H9 (cell line): Measurements from ENCODE around the gene ATP13A2. TPM values are rescaled to one million over a fixed set of nuclear protein-coding genes. Genes with fewer than 3 reads are reported as not detected.

Experiments used
- DNase-seq: peaks from one replicate; pipeline ENCODE4 v3.0.0-alpha.2; 2017
- H2AFZ ChIP-seq: one replicate; pipeline ENCODE4 v1.6.1; 2013; ENCODE audit warnings: mild to moderate bottlenecking, low read length, control low read depth, moderate library complexity
- H2AK5ac ChIP-seq: 2 replicates; pipeline ENCODE4 v1.6.1; 2013; ENCODE audit warnings: low read length, control low read depth, mixed read lengths; ENCODE audit not compliant: insufficient read length
- H2BK120ac ChIP-seq: one replicate; pipeline ENCODE4 v1.6.1; 2013; ENCODE audit warnings: low read depth, mild to moderate bottlenecking, low read length, control low read depth, inconsistent platforms; ENCODE audit not compliant: poor library complexity, severe bottlenecking
- H2BK12ac ChIP-seq: 2 replicates; pipeline ENCODE4 v1.6.1; 2013; ENCODE audit warnings: low read length, control low read depth, mixed read lengths, low read depth; ENCODE audit not compliant: insufficient read length
- H2BK15ac ChIP-seq: 2 replicates; pipeline ENCODE4 v1.6.1; 2013; ENCODE audit warnings: low read depth, low read length, control low read depth
- H2BK20ac ChIP-seq: one replicate; pipeline ENCODE4 v1.6.1; 2013; ENCODE audit warnings: low read depth, mild to moderate bottlenecking, low read length, control low read depth, inconsistent platforms; ENCODE audit not compliant: poor library complexity, severe bottlenecking
- H2BK5ac ChIP-seq: 2 replicates; pipeline ENCODE4 v1.6.1; 2013; ENCODE audit warnings: low read length, control low read depth, mixed read lengths; ENCODE audit not compliant: insufficient read length
- H3K14ac ChIP-seq: 2 replicates; pipeline ENCODE4 v1.6.1; 2013; ENCODE audit warnings: low read length, control low read depth; ENCODE audit not compliant: insufficient read depth
- H3K18ac ChIP-seq: 2 replicates; pipeline ENCODE4 v1.6.1; 2013; ENCODE audit warnings: low read depth, mild to moderate bottlenecking, mixed read lengths, low read length, control low read depth; ENCODE audit not compliant: insufficient read length
- H3K23ac ChIP-seq: 2 replicates; pipeline ENCODE4 v1.6.1; 2013; ENCODE audit warnings: low read length, control low read depth, mixed read lengths, low read depth; ENCODE audit not compliant: insufficient read length
- H3K23me2 ChIP-seq: 2 replicates; pipeline ENCODE4 v1.6.1; 2013; ENCODE audit warnings: low read depth, mild to moderate bottlenecking, mixed read lengths, low read length, control low read depth; ENCODE audit not compliant: insufficient read length, poor library complexity, severe bottlenecking
- H3K27ac ChIP-seq: 2 replicates; pipeline ENCODE4 v1.5.1; 2013; ENCODE audit warnings: low read length, control low read depth, mixed read lengths, low read depth; ENCODE audit not compliant: insufficient read length
- H3K27me3 ChIP-seq: 2 replicates; pipeline ENCODE4 v1.6.1; 2013; ENCODE audit warnings: low read length, control low read depth, inconsistent platforms; ENCODE audit not compliant: insufficient read depth
- H3K4ac ChIP-seq: 2 replicates; pipeline ENCODE4 v1.6.1; 2013; ENCODE audit warnings: low read depth, mild to moderate bottlenecking, control low read depth, inconsistent platforms, low read length, moderate library complexity
- H3K4me1 ChIP-seq: 2 replicates; pipeline ENCODE4 v1.6.1; 2013; ENCODE audit warnings: low read length, control low read depth, inconsistent platforms; ENCODE audit not compliant: insufficient read depth
- H3K4me2 ChIP-seq: 2 replicates; pipeline ENCODE4 v1.6.1; 2013; ENCODE audit warnings: low read length, control low read depth, mixed read lengths; ENCODE audit not compliant: insufficient read length, insufficient read depth
- H3K56ac ChIP-seq: 2 replicates; pipeline ENCODE4 v1.6.1; 2013; ENCODE audit warnings: low read depth, mild to moderate bottlenecking, mixed read lengths, low read length, control low read depth; ENCODE audit not compliant: insufficient read length
- H3K79me1 ChIP-seq: 2 replicates; pipeline ENCODE4 v1.6.1; 2013; ENCODE audit warnings: low read depth, mild to moderate bottlenecking, moderate library complexity, low read length, control low read depth, inconsistent platforms; ENCODE audit not compliant: insufficient read depth, poor library complexity, severe bottlenecking
- H3K79me2 ChIP-seq: 2 replicates; pipeline ENCODE4 v1.6.1; 2013; ENCODE audit warnings: low read length, control low read depth, inconsistent platforms; ENCODE audit not compliant: insufficient read depth
- H3K9ac ChIP-seq: 2 replicates; pipeline ENCODE4 v1.6.1; 2013; ENCODE audit warnings: low read length, control low read depth, mixed read lengths; ENCODE audit not compliant: insufficient read length; ENCODE audit errors: extremely low read depth
- H3K9me3 ChIP-seq: one replicate; pipeline ENCODE4 v1.6.1; 2013; ENCODE audit warnings: low read depth, low read length, inconsistent platforms; ENCODE audit not compliant: control insufficient read depth
- H3T11ph ChIP-seq: one replicate; pipeline ENCODE4 v1.6.1; 2013; ENCODE audit warnings: mild to moderate bottlenecking, low read length, control low read depth, inconsistent platforms
- H4K20me1 ChIP-seq: one replicate; pipeline ENCODE4 v1.6.1; 2013; ENCODE audit not compliant: control insufficient read depth, insufficient read length, insufficient read depth
- H4K5ac ChIP-seq: 2 replicates; pipeline ENCODE4 v1.6.1; 2013; ENCODE audit warnings: low read depth, mild to moderate bottlenecking, mixed read lengths, low read length, control low read depth; ENCODE audit not compliant: insufficient read length
- H4K8ac ChIP-seq: replicated peaks from 2 replicates; pipeline ENCODE4 v1.6.1; 2013; ENCODE audit warnings: low read length, control low read depth, mixed read lengths, low read depth; ENCODE audit not compliant: insufficient read length
- H4K91ac ChIP-seq: 2 replicates; pipeline ENCODE4 v1.6.1; 2013; ENCODE audit warnings: low read depth, mild to moderate bottlenecking, moderate library complexity, mixed read lengths, low read length, control low read depth; ENCODE audit not compliant: insufficient read length
- H3K27ac Mint-ChIP-seq, 3 experiments: 2 replicates in 2 of 3; 3 replicates in 1 of 3; pipeline ENCODE4 v1.8.0; 2020 to 2021; ENCODE audit warnings: mixed read lengths in 3 of 3, mild to moderate bottlenecking in 1 of 3, moderate library complexity in 1 of 3
- H3K27me3 Mint-ChIP-seq: 2 replicates; pipeline ENCODE4 v1.8.0; 2021; ENCODE audit warnings: low read depth, mild to moderate bottlenecking, moderate library complexity, mixed read lengths
- H3K36me3 Mint-ChIP-seq, 3 experiments: 2 replicates in 2 of 3; 3 replicates in 1 of 3; pipeline ENCODE4 v1.8.0; 2020 to 2021; ENCODE audit warnings: low read depth in 3 of 3, mixed read lengths in 3 of 3; ENCODE audit not compliant: insufficient read depth in 1 of 3
- H3K4me1 Mint-ChIP-seq, 2 experiments: 2 replicates each; pipeline ENCODE4 v1.8.0; 2020; ENCODE audit warnings: mixed read lengths in 2 of 2
- H3K4me3 Mint-ChIP-seq, 2 experiments: 2 replicates in 1 of 2; 3 replicates in 1 of 2; pipeline ENCODE4 v1.8.0; 2020 to 2021; ENCODE audit warnings: mild to moderate bottlenecking in 2 of 2, mixed read lengths in 2 of 2, moderate library complexity in 1 of 2
- H3K9me3 Mint-ChIP-seq, 2 experiments: 2 replicates in 1 of 2; 3 replicates in 1 of 2; pipeline ENCODE4 v1.8.0; 2020; ENCODE audit warnings: mild to moderate bottlenecking in 2 of 2, mixed read lengths in 2 of 2, moderate library complexity in 1 of 2
- CTCF ChIP-seq: fragments of 200-600 bp; sonication (generic); conservative IDR thresholded peaks from 3 replicates; pipeline ENCODE4 v1.8.0; 2021; ENCODE audit warnings: antibody characterized with exemption, mild to moderate bottlenecking
- WGBS: extraction: QIAGEN DNeasy Blood & Tissue Kit; methylation state at CpG from one replicate; pipeline ENCODE4 v1.1.7; 2013; ENCODE audit warnings: missing lambda C conversion rate, low lambda C conversion rate, mixed read lengths; ENCODE audit not compliant: insufficient read length; ENCODE audit errors: extremely low coverage; 5-methylcytosine and 5-hydroxymethylcytosine counted together
- total RNA-seq: library from RNA; stranded (reverse); gene quantifications from 2 replicates; pipeline ENCODE4 v1.2.1, GENCODE V29; 2021

Gene ATP13A2
- total RNA-seq, 1 experiment from 2014 or later, result 53.6 TPM

DNA sequence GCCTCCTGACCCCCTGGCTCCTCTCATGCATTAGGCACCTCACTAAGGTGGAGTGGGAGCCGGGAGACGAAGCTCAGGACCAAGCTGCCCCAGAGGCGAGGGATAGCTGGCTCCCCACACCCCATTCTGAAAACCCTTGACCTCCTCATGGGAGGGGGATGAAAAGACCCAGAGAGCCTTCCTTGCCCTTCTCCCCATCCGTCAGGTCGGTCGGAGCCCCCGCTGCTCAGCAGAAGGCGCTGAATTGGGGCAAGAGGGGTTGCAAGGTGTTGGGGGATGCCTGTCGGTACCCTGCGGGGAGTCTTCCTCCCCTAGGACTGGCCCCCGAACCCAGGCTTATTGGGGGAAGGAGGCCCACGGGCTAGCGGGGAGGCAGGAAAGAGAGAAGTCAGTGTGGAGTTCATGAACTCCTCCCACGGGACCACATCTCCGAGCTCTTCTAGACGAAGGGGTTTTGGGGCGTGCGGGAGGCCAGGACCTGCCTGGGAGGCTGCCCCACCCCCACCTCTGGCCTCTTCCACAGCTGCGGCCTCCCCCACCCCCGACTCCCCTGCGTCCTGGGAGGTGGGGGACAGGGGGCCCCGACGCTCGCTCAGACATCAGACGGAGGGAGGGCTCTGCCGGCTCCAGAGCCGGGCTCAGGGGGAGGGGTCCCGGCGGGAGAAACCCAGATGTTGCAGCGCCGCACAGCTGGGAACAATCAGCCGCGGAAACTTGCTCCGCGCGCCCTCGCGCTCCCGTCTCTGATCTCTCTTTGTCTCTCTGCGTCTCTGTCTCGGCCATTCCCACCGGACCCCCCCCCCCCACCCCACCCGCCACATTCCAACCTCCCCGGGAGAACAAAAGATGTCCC lies 32.0 kb downstream of the ATP13A2 start:
- no peak overlapping the region for H2BK120ac ChIP-seq

More for the DNA sequence above, 32.0 kb downstream of the ATP13A2 start:
- Mint-ChIP-seq H3K36me3 (peaks cover 8 to 34% (median 26%) of the 10 kb centered on the region in 3 experiments), H3K27ac (peak overlapping the region in 1 of 3 experiments; percentile 72; a peak in 2 of 7 replicates), H3K4me1 (peaks cover 27 to 47% of the 10 kb centered on the region in 2 experiments), H3K9me3 (no peaks in the 10 kb centered on the region), H3K27me3 (peaks cover 9% of the 10 kb centered on the region), H3K4me3 (peak overlapping the region; percentile 80 to 82)
- peak overlapping the region; percentile 52 for H3K9ac ChIP-seq
- no peak overlapping the region for H2AK5ac ChIP-seq
- no peak overlapping the region for H4K8ac ChIP-seq
- H3K79me2 ChIP-seq, result no peaks in the 10 kb centered on the region; the same call in 1 of the 2 replicates
- no peak overlapping the region for H2BK12ac ChIP-seq
- H3K27me3 ChIP-seq, result no peaks in the 10 kb centered on the region
- no peak overlapping the region for H3K18ac ChIP-seq
- H3K4ac ChIP-seq, result no peak overlapping the region
- no peak overlapping the region for H2BK15ac ChIP-seq
- no peaks in the 10 kb centered on the region; the same call in 1 of the 2 replicates for H3K4me1 ChIP-seq
- H3K14ac ChIP-seq, result peak overlapping the region; percentile 41; the same call in 1 of the 2 replicates
- no peaks in the 10 kb centered on the region for H3K79me1 ChIP-seq
- H3K23me2 ChIP-seq, result peaks cover 11% of the 10 kb centered on the region
- H2AFZ ChIP-seq, result no peak overlapping the region
- H2BK5ac ChIP-seq, result no peak overlapping the region
- TF ChIP-seq CTCF, result no peak
- no peak overlapping the region for H3K23ac ChIP-seq
- no peak overlapping the region for H4K91ac ChIP-seq
- no peak overlapping the region for H2BK20ac ChIP-seq
- H3T11ph ChIP-seq, result no peak overlapping the region
- H3K27ac ChIP-seq, result no peak overlapping the region
- no peaks in the 10 kb centered on the region for H3K9me3 ChIP-seq
- WGBS, result no CpG with 5 or more reads among the region's 44 CpGs
- H4K20me1 ChIP-seq, result no peaks in the 10 kb centered on the region
- no peak overlapping the region for H4K5ac ChIP-seq
- no peak overlapping the region for H3K56ac ChIP-seq
- H3K4me2 ChIP-seq, result peak overlapping the region; percentile 67
- DNase-seq, result no peak
